MM.1S (cell line): ENCODE data around the gene MIPOL1.
"Not testable (repeated sequence)": the region's sequence is repeated elsewhere in the genome, so short reads cannot be mapped to it uniquely, and the experiment has no call there.

ENCODE experiments used
- DNase-seq: peaks from one replicate; pipeline ENCODE4 v3.0.0-alpha.2; 2015
- H2AFZ ChIP-seq: fragments of 300-600 bp; sonication (generic); 2 replicates; pipeline ENCODE4 v1.6.0; 2016; ENCODE audit warnings: antibody characterized with exemption, low read length
- H3F3A ChIP-seq: fragments of 300-600 bp; sonication (generic); 2 replicates; pipeline ENCODE4 v1.6.1; 2016; ENCODE audit warnings: mild to moderate bottlenecking, antibody characterized with exemption, low read length, moderate library complexity, mixed read lengths; ENCODE audit not compliant: insufficient read depth
- H3K27ac ChIP-seq: fragments of 300-600 bp; sonication (generic); 2 replicates; pipeline ENCODE4 v1.5.1; 2016; ENCODE audit warnings: mild to moderate bottlenecking, low read length
- H3K27me3 ChIP-seq: fragments of 300-600 bp; sonication (generic); replicated peaks from 2 replicates; pipeline ENCODE4 v1.6.0; 2016; ENCODE audit warnings: low read length; ENCODE audit not compliant: insufficient read depth
- H3K36me3 ChIP-seq: fragments of 300-600 bp; sonication (generic); replicated peaks from 2 replicates; pipeline ENCODE4 v1.6.1; 2016; ENCODE audit warnings: mild to moderate bottlenecking, low read length, mixed read lengths; ENCODE audit not compliant: insufficient read depth
- H3K4me1 ChIP-seq: fragments of 300-600 bp; sonication (generic); 2 replicates; pipeline ENCODE4 v1.6.1; 2016; ENCODE audit warnings: low read length, mixed read lengths
- H3K4me2 ChIP-seq: fragments of 300-600 bp; sonication (generic); 2 replicates; pipeline ENCODE4 v1.6.0; 2016; ENCODE audit warnings: low read depth, low read length
- H3K4me3 ChIP-seq: fragments of 300-600 bp; sonication (generic); 2 replicates; pipeline ENCODE4 v1.5.1; 2016; ENCODE audit warnings: low read length, mixed read lengths
- H3K79me2 ChIP-seq: fragments of 300-600 bp; sonication (generic); 2 replicates; pipeline ENCODE4 v1.6.1; 2016; ENCODE audit warnings: mixed run types, low read length, mixed read lengths
- H3K9ac ChIP-seq: fragments of 300-600 bp; sonication (generic); 2 replicates; pipeline ENCODE4 v1.6.1; 2016; ENCODE audit warnings: low read length, mixed read lengths
- H3K9me2 ChIP-seq: fragments of 300-600 bp; sonication (generic); replicated peaks from 2 replicates; pipeline ENCODE4 v1.6.1; 2016; ENCODE audit warnings: mild to moderate bottlenecking, low read length, mixed read lengths; ENCODE audit not compliant: insufficient read depth
- H3K9me3 ChIP-seq: fragments of 300-600 bp; sonication (generic); replicated peaks from 2 replicates; pipeline ENCODE4 v1.6.1; 2016; ENCODE audit warnings: mild to moderate bottlenecking, low read length, mixed read lengths; ENCODE audit not compliant: insufficient read depth
- H4K20me1 ChIP-seq: fragments of 300-600 bp; sonication (generic); 2 replicates; pipeline ENCODE4 v1.6.1; 2016; ENCODE audit warnings: mild to moderate bottlenecking, low read length, moderate library complexity, mixed read lengths; ENCODE audit not compliant: insufficient read depth
- CTCF ChIP-seq: fragments of 300-600 bp; sonication (generic); IDR thresholded peaks from 2 replicates; pipeline ENCODE4 v1.5.1; 2016; ENCODE audit warnings: antibody characterized with exemption, low read length, mixed read lengths
- EZH2 ChIP-seq: fragments of 300-600 bp; sonication (generic); optimal IDR thresholded peaks from 2 replicates; pipeline ENCODE3; 2017; ENCODE audit warnings: low read depth, mild to moderate bottlenecking, antibody characterized with exemption, low read length, mixed read lengths
- EZH2phosphoT487 ChIP-seq: fragments of 300-600 bp; sonication (generic); IDR thresholded peaks from 2 replicates; pipeline ENCODE4 v1.6.1; 2018; ENCODE audit warnings: antibody characterized with exemption, low read length

The MIPOL1 gene

GRCh38 chr14:37234222-37234621 lies 36.5 kb downstream of the MIPOL1 start:
- H3K9me2 ChIP-seq: no peaks in the 10 kb centered on the region
- DNase-seq: no peak
- H3K9me3 ChIP-seq: no peaks in the 10 kb centered on the region
- no peak overlapping the region for H3K27ac ChIP-seq
- H2AFZ ChIP-seq: no peak overlapping the region
- no peaks in the 10 kb centered on the region for H3K79me2 ChIP-seq
- H3K4me1 ChIP-seq: no peaks in the 10 kb centered on the region
- no peak overlapping the region for H3K4me3 ChIP-seq
- no peaks in the 10 kb centered on the region for H3F3A ChIP-seq
- no peaks in the 10 kb centered on the region for H3K36me3 ChIP-seq
- H3K4me2 ChIP-seq: no peak overlapping the region
- H3K27me3 ChIP-seq: no peaks in the 10 kb centered on the region
- TF ChIP-seq EZH2phosphoT487 (no peak), CTCF (no peak), EZH2 (no peak)
- H3K9ac ChIP-seq: no peak overlapping the region
- no peaks in the 10 kb centered on the region for H4K20me1 ChIP-seq

- H3K27ac ChIP-seq, H3K4me1 ChIP-seq, H3K79me2 ChIP-seq, H3K4me3 ChIP-seq, H2AFZ ChIP-seq, H3K36me3 ChIP-seq, H3K9ac ChIP-seq, H3K27me3 ChIP-seq, H3K4me2 ChIP-seq, H3K9me2 ChIP-seq, H3K9me3 ChIP-seq, H3F3A ChIP-seq, H4K20me1 ChIP-seq, DNase-seq: not testable (repeated sequence)
These were observed 38.3 kb downstream of the MIPOL1 start for GRCh38 chr14:37236044-37236443.

GRCh38 chr14:37237094-37237493 lies 39.4 kb downstream of the MIPOL1 start:
- no peaks in the 10 kb centered on the region for H3K9me3 ChIP-seq

More at GRCh38 chr14:37237094-37237493, 39.4 kb downstream of the MIPOL1 start:
- Histone ChIP-seq H3K9ac (no peak overlapping the region), H3K9me2 (no peaks in the 10 kb centered on the region), H3K27me3 (no peaks in the 10 kb centered on the region), H3K36me3 (no peaks in the 10 kb centered on the region), H3K4me3 (no peak overlapping the region), H4K20me1 (no peaks in the 10 kb centered on the region), H3F3A (no peaks in the 10 kb centered on the region), H2AFZ (no peak overlapping the region), H3K27ac (no peak overlapping the region), H3K79me2 (no peaks in the 10 kb centered on the region), H3K4me2 (no peak overlapping the region), H3K4me1 (no peaks in the 10 kb centered on the region)
- no peak for DNase-seq
- no peak for TF ChIP-seq EZH2
- TF ChIP-seq EZH2phosphoT487: no peak
- no peak for TF ChIP-seq CTCF
